ENCODE measurements around the gene ADCK1.

The ADCK1 gene

DNA sequence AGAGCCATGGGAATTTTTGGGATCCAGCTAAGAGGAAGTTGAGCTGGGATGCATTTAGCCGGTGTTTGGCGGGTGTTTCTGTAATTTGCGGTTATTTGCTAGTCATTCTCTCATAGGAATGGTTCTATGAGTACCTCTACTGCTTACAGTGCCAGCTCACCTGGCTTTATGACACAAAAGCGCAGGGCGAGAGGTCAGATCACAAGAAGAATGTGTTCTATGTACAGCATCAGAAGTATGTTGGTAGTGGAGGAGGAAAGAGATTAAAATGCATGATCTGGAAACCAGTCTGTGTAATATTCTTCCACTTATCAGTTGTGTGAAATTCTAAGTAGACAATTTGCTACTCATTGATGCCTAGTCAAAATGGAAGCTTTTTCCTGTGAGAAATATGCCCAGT lies 173.3 kb downstream of the ADCK1 start:
- Histone ChIP-seq H3K4me1 (ENCODE audit: insufficient read depth, poor library complexity, severe bottlenecking) (no peaks in the 10 kb centered on the region), H3K4me3 (ENCODE audit: severe bottlenecking) (no peak overlapping the region), H3K27me3 (ENCODE audit: insufficient read depth, poor library complexity, severe bottlenecking) (no peaks in the 10 kb centered on the region), H3K27ac (ENCODE audit: poor library complexity, severe bottlenecking) (no peak overlapping the region), H3K9me3 (ENCODE audit: severe bottlenecking) (no peaks in the 10 kb centered on the region), H3K36me3 (ENCODE audit: low read depth) (no peaks in the 10 kb centered on the region)
- ATAC-seq (ENCODE audit: low read depth) (no peak), DNase-seq (ENCODE audit: low spot score) (no peak)
- no peak for TF ChIP-seq CTCF (IDR thresholded peaks at IDR 0.05; ENCODE audit: poor library complexity, severe bottlenecking)

DNA sequence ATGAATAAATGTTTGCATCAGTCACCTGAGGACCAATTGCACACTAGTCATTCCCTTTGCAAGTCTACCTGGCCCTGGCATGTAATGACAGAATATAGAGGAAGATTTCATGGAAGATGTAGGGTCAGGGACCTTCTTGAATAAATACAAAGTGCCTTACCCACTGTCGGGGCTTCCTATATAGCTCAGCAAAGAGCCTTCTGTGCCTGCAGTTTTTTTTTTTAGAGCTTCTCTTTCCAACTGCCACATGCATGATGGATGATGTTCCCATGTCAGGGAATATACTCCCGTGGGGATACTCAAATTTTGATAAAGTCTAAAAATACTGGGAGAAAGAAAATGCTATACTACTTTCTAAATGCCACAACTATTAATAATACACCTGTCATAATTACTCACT lies 176.7 kb downstream of the ADCK1 start:
- no peaks in the 10 kb centered on the region for H3K27me3 ChIP-seq (ENCODE audit: insufficient read depth, poor library complexity, severe bottlenecking)
- no peak overlapping the region for H3K27ac ChIP-seq (ENCODE audit: poor library complexity, severe bottlenecking)
- DNase-seq (ENCODE audit: low spot score) (no peak), ATAC-seq (ENCODE audit: low read depth) (no peak)
- H3K4me1 ChIP-seq (ENCODE audit: insufficient read depth, poor library complexity, severe bottlenecking), result no peaks in the 10 kb centered on the region
- no peak for TF ChIP-seq CTCF (IDR thresholded peaks at IDR 0.05; ENCODE audit: poor library complexity, severe bottlenecking)
- H3K36me3 ChIP-seq (ENCODE audit: low read depth), result no peaks in the 10 kb centered on the region
- no peaks in the 10 kb centered on the region for H3K9me3 ChIP-seq (ENCODE audit: severe bottlenecking)
- H3K4me3 ChIP-seq (ENCODE audit: severe bottlenecking), result no peak overlapping the region

- Histone ChIP-seq H3K27ac (ENCODE audit: poor library complexity, severe bottlenecking) (no peak overlapping the region), H3K27me3 (ENCODE audit: insufficient read depth, poor library complexity, severe bottlenecking) (no peaks in the 10 kb centered on the region), H3K36me3 (ENCODE audit: low read depth) (no peaks in the 10 kb centered on the region), H3K9me3 (ENCODE audit: severe bottlenecking) (no peaks in the 10 kb centered on the region), H3K4me3 (ENCODE audit: severe bottlenecking) (no peak overlapping the region), H3K4me1 (ENCODE audit: insufficient read depth, poor library complexity, severe bottlenecking) (no peaks in the 10 kb centered on the region)
- no peak for ATAC-seq (ENCODE audit: low read depth)
- TF ChIP-seq CTCF (IDR thresholded peaks at IDR 0.05; ENCODE audit: poor library complexity, severe bottlenecking), result no peak
- DNase-seq (ENCODE audit: low spot score), result no peak
Observed at GRCh38 chr14:77979171-77979570, 179.3 kb downstream of the ADCK1 start.

GRCh38 chr14:77979666-77980351 lies 179.9 kb downstream of the ADCK1 start:
- Histone ChIP-seq H3K27me3 (ENCODE audit: insufficient read depth, poor library complexity, severe bottlenecking) (no peaks in the 10 kb centered on the region), H3K4me1 (ENCODE audit: insufficient read depth, poor library complexity, severe bottlenecking) (no peaks in the 10 kb centered on the region), H3K36me3 (ENCODE audit: low read depth) (no peaks in the 10 kb centered on the region), H3K9me3 (ENCODE audit: severe bottlenecking) (no peaks in the 10 kb centered on the region), H3K4me3 (ENCODE audit: severe bottlenecking) (no peak overlapping the region), H3K27ac (ENCODE audit: poor library complexity, severe bottlenecking) (no peak overlapping the region)
- no peak for DNase-seq (ENCODE audit: low spot score)
- no peak for ATAC-seq (ENCODE audit: low read depth)
- TF ChIP-seq CTCF (IDR thresholded peaks at IDR 0.05; ENCODE audit: poor library complexity, severe bottlenecking), result no peak
